Measurements from ENCODE around the gene ZNF443.
"Not testable (repeated sequence)": the region's sequence is repeated elsewhere in the genome, so short reads cannot be mapped to it uniquely, and the experiment has no call there.

Gene ZNF443

DNA sequence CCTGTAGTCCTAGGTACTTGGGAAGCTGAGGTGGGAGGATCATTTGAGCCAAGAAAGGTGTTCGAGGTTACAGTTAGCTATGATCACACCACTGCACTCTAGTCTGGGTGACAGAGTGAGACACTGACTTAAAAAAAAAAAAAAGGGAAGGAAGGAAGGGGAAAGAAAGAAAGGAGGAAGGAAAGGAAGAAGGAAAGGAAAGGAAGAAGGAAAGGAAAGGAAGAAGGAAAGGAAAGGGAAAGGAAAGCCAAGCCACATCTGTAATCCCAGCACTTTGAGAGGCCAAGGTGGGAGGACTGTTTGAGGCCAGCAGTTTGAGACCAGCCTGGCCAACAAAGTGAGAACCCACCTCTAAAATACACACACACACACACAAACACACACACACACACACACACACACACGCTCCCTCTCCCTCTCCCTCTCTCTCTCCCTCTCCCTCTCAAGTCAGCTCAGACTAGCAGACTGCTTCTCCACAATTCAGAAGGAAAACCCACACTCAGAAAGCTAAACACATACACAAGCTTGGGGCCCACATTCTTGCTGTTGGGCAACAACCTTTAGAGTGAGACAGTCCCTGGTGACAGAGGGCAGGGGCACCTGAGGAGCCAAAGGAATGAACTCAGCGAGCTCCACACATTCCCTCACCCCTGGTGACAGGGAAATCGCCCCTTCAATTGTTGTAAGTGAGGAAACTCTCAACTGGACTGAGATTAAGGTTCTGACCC, 41.1 kb upstream of the ZNF443 start:
- TF ChIP-seq, protein P1, sequence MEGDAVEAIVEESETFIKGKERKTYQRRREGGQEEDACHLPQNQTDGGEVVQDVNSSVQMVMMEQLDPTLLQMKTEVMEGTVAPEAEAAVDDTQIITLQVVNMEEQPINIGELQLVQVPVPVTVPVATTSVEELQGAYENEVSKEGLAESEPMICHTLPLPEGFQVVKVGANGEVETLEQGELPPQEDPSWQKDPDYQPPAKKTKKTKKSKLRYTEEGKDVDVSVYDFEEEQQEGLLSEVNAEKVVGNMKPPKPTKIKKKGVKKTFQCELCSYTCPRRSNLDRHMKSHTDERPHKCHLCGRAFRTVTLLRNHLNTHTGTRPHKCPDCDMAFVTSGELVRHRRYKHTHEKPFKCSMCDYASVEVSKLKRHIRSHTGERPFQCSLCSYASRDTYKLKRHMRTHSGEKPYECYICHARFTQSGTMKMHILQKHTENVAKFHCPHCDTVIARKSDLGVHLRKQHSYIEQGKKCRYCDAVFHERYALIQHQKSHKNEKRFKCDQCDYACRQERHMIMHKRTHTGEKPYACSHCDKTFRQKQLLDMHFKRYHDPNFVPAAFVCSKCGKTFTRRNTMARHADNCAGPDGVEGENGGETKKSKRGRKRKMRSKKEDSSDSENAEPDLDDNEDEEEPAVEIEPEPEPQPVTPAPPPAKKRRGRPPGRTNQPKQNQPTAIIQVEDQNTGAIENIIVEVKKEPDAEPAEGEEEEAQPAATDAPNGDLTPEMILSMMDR (IDR thresholded peaks at IDR 0.05; ENCODE audit: control insufficient read depth, extremely low read depth, insufficient read depth), result no peak
- DNase-seq (ENCODE audit: low read depth), result no peak
- no peak overlapping the region for H3K4me3 ChIP-seq (ENCODE audit: low read depth, low read length)

- no peak overlapping the region for H3K4me3 ChIP-seq (ENCODE audit: low read depth, low read length)
- TF ChIP-seq, protein P1 (IDR thresholded peaks at IDR 0.05; ENCODE audit: control insufficient read depth, extremely low read depth, insufficient read depth), result no peak
- DNase-seq (ENCODE audit: low read depth), result no peak
Measured at GRCh38 chr19:12478234-12478941, 37.6 kb upstream of the ZNF443 start.

DNA sequence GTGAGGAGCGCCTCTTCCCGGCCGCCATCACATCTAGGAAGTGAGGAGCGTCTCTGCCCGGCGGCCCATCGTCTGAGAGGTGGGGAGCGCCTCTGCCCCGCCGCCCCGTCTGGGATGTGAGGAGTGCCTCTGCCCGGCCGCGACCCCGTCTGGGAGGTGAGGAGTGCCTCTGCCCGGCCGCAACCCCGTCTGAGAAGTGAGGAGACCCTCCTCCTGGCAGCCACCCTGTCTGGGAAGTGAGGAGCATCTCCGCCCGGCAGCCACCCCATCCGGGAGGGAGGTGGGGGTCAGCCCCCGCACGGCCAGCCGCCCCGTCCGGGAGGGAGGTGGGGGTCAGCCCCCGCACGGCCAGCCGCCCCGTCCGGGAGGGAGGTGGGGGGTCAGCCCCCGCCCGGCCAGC, 26.8 kb upstream of the ZNF443 start:
- not testable (repeated sequence) for H3K4me3 ChIP-seq (ENCODE audit: low read depth, low read length); DNase-seq (ENCODE audit: low read depth)

- H3K4me3 ChIP-seq (ENCODE audit: low read depth, low read length), result no peak overlapping the region
- TF ChIP-seq, protein P1 (IDR thresholded peaks at IDR 0.05; ENCODE audit: control insufficient read depth, extremely low read depth, insufficient read depth), result no peak
- no peak for DNase-seq (ENCODE audit: low read depth)
Measured at GRCh38 chr19:12465211-12465610, 24.4 kb upstream of the ZNF443 start.

- TF ChIP-seq, protein P1 (IDR thresholded peaks at IDR 0.05; ENCODE audit: control insufficient read depth, extremely low read depth, insufficient read depth), result no peak
- no peak overlapping the region for H3K4me3 ChIP-seq (ENCODE audit: low read depth, low read length)
- DNase-seq (ENCODE audit: low read depth), result no peak
Measured at GRCh38 chr19:12464769-12465168, 23.9 kb upstream of the ZNF443 start.

GRCh38 chr19:12464139-12464538, 23.3 kb upstream of the ZNF443 start:
- not testable (repeated sequence) for DNase-seq (ENCODE audit: low read depth); H3K4me3 ChIP-seq (ENCODE audit: low read depth, low read length)

DNA sequence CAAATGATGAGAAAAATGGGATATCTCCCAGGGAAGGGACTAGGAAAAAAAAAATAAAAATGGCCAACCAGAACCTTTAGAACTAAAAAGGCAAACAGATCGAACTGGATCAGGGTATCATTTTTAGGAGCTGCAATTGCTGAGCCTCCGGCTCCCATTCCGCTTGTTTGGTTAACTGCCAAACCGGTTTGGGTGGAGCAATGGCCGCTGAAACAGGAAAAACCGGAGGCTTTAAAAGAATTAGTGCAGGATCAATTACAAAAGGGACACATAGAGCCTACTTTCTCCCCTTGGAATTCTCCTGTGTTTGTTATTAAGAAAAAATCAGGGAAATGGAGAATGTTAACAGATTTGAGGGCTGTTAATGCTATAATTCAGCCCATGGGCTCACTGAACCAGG, 12.7 kb upstream of the ZNF443 start:
- DNase-seq (ENCODE audit: low read depth), result peak; percentile 41
- H3K4me3 ChIP-seq (ENCODE audit: low read depth, low read length), result no peak overlapping the region
- TF ChIP-seq, protein P1 (IDR thresholded peaks at IDR 0.05; ENCODE audit: control insufficient read depth, extremely low read depth, insufficient read depth), result no peak

DNA sequence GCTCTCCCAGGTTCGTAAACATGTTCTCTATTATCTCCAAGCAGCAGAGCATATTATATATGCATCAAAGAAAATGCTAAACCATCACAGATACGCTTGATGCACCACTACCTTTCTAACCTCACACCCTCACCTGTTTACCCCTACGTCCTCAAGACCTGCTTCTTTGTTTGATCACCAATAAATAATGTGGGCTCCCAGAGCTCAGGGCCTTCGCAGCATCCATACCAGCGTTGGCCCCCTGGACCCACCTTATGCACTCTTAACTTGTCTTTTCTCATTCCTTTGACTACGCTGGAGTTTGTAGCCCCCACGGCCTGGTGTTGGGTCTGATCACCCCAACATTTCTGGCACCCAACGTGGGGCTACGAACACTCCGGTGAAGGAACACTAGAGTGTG, 10.0 kb upstream of the ZNF443 start:
- DNase-seq (ENCODE audit: low read depth), result no peak
- TF ChIP-seq, protein P1 (IDR thresholded peaks at IDR 0.05; ENCODE audit: control insufficient read depth, extremely low read depth, insufficient read depth), result no peak
- no peak overlapping the region for H3K4me3 ChIP-seq (ENCODE audit: low read depth, low read length)

Measured in LNCaP clone FGC (cell line).